ENCODE results near the gene ZBTB3. TPM values are rescaled to one million over a fixed set of nuclear protein-coding genes. Genes with fewer than 3 reads are reported as not detected.
A peak's percentile ranks its signal among the peaks of the same experiment; 100 is the strongest.

The ZBTB3 gene
- polyA plus RNA-seq, 2 of the 4 experiments (the other 2 are of a cell fraction): 2.0 to 3.1 TPM

DNA sequence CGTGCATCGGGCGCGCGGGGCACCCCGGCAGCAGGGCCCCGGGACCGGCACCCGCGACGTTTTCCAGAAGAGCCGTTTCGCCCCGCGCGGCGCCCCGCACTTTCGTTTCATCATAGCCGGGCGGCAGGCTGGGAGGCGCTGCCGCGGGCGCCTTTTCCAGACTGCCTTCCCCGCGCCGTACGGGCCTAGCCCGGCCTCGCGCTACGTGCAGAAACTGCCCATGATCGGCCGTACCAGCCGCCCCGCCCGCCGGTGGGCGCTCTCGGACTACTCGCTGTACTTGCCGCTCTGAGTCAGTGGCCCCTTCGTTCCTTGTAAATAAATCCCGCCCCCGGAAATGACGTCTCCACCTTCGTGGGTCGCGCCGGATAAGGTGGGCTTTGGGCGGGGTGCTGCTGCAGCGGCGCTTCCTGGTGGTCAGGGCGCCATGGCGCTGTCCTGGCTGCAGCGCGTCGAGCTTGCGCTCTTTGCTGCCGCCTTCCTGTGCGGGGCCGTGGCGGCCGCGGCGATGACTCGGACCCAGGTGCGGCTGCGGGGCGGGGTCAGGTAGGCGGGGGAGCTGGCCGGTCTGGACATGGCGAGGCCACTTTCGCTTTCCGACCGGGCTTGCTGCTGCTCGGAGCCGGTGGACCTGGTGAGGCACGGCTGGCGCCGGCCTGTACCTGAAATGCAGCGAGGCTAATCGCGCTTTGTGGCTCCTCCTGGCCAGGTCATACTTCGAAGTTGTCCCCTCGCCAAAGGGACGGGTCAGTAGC is 33.2 kb upstream of the ZBTB3 start, which contains the start of gene TMEM179B (continued):
- TF ChIP-seq CHD2 (IDR thresholded peaks at IDR 0.05; ENCODE audit: low read length, partially characterized antibody) (no peak), GATA3 (IDR thresholded peaks at IDR 0.05; ENCODE audit: borderline replicate concordance) (peak; percentile 53; the same call in 1 of the 2 replicates), EP300 (IDR thresholded peaks at IDR 0.05) (no peak), SREBF2 (IDR thresholded peaks at IDR 0.05) (no peak; the same call in 1 of the 2 replicates), NPAS2 (CRISPR knock-in tag; IDR thresholded peaks at IDR 0.05; ENCODE audit: borderline replicate concordance) (no peak), ZC3H11A (IDR thresholded peaks at IDR 0.05) (no peak), CHD4 (IDR thresholded peaks at IDR 0.05; ENCODE audit: borderline replicate concordance) (no peak), RNF2 (IDR thresholded peaks at IDR 0.05; ENCODE audit: borderline replicate concordance, low read depth) (no peak; the same call in 1 of the 2 replicates), FOSB (CRISPR knock-in tag; IDR thresholded peaks at IDR 0.05) (no peak), SMC3 (IDR thresholded peaks at IDR 0.05) (no peak), EHMT2 (IDR thresholded peaks at IDR 0.05; ENCODE audit: low read depth) (no peak), MYC (IDR thresholded peaks at IDR 0.05; ENCODE audit: borderline replicate concordance, low read length) (peak; percentile 41), RAD21 (conservative IDR thresholded peaks at IDR 0.05 in 1 of 2, IDR thresholded peaks at IDR 0.05 in 1 of 2) (peak; percentile 29 to 38; a peak in 2 of 5 replicates), PHF8 (IDR thresholded peaks at IDR 0.05; ENCODE audit: borderline replicate concordance, low read depth) (peak; percentile 90)
- TF ChIP-seq, protein P1, sequence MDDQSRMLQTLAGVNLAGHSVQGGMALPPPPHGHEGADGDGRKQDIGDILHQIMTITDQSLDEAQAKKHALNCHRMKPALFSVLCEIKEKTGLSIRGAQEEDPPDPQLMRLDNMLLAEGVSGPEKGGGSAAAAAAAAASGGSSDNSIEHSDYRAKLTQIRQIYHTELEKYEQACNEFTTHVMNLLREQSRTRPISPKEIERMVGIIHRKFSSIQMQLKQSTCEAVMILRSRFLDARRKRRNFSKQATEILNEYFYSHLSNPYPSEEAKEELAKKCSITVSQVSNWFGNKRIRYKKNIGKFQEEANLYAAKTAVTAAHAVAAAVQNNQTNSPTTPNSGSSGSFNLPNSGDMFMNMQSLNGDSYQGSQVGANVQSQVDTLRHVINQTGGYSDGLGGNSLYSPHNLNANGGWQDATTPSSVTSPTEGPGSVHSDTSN (IDR thresholded peaks at IDR 0.05): peak; percentile 79
- TF ChIP-seq, protein P2, sequence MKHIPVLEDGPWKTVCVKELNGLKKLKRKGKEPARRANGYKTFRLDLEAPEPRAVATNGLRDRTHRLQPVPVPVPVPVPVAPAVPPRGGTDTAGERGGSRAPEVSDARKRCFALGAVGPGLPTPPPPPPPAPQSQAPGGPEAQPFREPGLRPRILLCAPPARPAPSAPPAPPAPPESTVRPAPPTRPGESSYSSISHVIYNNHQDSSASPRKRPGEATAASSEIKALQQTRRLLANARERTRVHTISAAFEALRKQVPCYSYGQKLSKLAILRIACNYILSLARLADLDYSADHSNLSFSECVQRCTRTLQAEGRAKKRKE (CRISPR knock-in tag; IDR thresholded peaks at IDR 0.05; ENCODE audit: low read depth): no peak
- TF ChIP-seq, protein P3, sequence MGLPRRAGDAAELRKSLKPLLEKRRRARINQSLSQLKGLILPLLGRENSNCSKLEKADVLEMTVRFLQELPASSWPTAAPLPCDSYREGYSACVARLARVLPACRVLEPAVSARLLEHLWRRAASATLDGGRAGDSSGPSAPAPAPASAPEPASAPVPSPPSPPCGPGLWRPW (IDR thresholded peaks at IDR 0.05): no peak
- TF ChIP-seq, protein P4, sequence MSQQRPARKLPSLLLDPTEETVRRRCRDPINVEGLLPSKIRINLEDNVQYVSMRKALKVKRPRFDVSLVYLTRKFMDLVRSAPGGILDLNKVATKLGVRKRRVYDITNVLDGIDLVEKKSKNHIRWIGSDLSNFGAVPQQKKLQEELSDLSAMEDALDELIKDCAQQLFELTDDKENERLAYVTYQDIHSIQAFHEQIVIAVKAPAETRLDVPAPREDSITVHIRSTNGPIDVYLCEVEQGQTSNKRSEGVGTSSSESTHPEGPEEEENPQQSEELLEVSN (IDR thresholded peaks at IDR 0.05; ENCODE audit: borderline replicate concordance, low read depth): peak; percentile 48; the same call in 1 of the 2 replicates
- TF ChIP-seq, protein P5, sequence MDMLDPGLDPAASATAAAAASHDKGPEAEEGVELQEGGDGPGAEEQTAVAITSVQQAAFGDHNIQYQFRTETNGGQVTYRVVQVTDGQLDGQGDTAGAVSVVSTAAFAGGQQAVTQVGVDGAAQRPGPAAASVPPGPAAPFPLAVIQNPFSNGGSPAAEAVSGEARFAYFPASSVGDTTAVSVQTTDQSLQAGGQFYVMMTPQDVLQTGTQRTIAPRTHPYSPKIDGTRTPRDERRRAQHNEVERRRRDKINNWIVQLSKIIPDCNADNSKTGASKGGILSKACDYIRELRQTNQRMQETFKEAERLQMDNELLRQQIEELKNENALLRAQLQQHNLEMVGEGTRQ (IDR thresholded peaks at IDR 0.05): no peak; the same call in 1 of the 2 replicates
- TF ChIP-seq, protein P6, sequence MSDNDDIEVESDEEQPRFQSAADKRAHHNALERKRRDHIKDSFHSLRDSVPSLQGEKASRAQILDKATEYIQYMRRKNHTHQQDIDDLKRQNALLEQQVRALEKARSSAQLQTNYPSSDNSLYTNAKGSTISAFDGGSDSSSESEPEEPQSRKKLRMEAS (IDR thresholded peaks at IDR 0.05): peak; percentile 86

DNA sequence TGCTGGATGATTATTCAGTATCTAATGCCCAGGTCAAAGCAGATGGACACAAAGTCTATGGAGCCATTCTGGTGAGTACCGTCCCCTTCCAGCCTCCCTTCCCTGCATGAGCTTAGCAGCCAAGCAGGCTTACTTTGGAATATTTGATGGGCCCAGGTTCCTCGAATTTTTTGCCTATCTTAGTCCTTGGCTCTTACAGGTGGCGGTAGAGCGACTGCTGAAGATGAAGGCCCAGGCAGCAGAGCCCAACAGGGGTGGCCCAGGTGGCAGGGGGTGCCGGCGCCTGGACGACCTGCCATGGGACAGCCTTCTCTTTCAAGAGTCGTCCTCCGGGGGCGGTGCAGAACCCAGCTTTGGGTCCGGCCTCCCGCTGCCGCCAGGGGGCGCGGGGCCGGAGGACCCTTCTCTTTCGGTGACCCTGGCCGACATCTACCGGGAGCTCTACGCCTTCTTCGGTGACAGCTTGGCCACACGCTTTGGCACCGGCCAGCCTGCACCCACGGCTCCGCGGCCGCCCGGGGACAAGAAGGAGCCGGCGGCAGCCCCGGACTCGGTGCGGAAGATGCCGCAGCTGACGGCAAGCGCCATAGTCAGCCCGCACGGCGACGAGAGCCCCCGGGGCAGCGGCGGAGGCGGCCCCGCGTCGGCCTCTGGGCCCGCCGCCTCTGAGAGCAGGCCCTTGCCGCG is 32.5 kb upstream of the ZBTB3 start:
- ChIA-PET CTCF (interaction anchor here (0.5 to 8.3 kb wide), 53 partner anchors 10 to 402 kb away, joined by 3 to 211 read pairs (median 4); partner anchors contain the start of genes HNRNPUL2, LRRN4CL, NXF1 and POLR2G), POLR2A (interaction anchor here (0.6 to 3.6 kb wide), 16 partner anchors 10 to 288 kb away, joined by 3 to 59 read pairs (median 5); partner anchors contain the start of genes C11orf98, CSKMT, HNRNPUL2 and NXF1)
- peak overlapping the region; percentile 89 to 96 for H3K27ac ChIP-seq
- H3K4me2 ChIP-seq: peak overlapping the region; percentile 77
- FAIRE-seq (no peak), DNase-seq (ENCODE audit: low read depth in 1 of 2, low spot score in 1 of 2) (peak; percentile 86 to 92), ATAC-seq (peak; percentile 76 to 80)
- 8% methylated on average over 9 of the region's 51 CpGs for WGBS (ENCODE audit: missing lambda C conversion rate)
- peak overlapping the region; percentile 78 for H3K4me3 ChIP-seq
- peaks cover 31% of the 10 kb centered on the region for H3K4me1 ChIP-seq
- no peaks in the 10 kb centered on the region for H3K9me3 ChIP-seq
- TF ChIP-seq, protein P6 (IDR thresholded peaks at IDR 0.05): 0 out of 2 replicates have a peak, but pooled peaks have one; percentile 26
- TF ChIP-seq, protein P7, sequence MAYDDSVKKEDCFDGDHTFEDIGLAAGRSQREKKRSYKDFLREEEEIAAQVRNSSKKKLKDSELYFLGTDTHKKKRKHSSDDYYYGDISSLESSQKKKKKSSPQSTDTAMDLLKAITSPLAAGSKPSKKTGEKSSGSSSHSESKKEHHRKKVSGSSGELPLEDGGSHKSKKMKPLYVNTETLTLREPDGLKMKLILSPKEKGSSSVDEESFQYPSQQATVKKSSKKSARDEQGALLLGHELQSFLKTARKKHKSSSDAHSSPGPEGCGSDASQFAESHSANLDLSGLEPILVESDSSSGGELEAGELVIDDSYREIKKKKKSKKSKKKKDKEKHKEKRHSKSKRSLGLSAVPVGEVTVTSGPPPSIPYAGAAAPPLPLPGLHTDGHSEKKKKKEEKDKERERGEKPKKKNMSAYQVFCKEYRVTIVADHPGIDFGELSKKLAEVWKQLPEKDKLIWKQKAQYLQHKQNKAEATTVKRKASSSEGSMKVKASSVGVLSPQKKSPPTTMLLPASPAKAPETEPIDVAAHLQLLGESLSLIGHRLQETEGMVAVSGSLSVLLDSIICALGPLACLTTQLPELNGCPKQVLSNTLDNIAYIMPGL (CRISPR knock-in tag; IDR thresholded peaks at IDR 0.05; ENCODE audit: borderline replicate concordance): peak; percentile 55; the same call in 1 of the 2 replicates
- no peak; the same call in 1 of the 2 replicates for TF ChIP-seq MYC (IDR thresholded peaks at IDR 0.05; ENCODE audit: borderline replicate concordance, low read length)
- peak; percentile 73 for TF ChIP-seq SMC3 (IDR thresholded peaks at IDR 0.05)
- TF ChIP-seq HOXA7 (CRISPR knock-in tag; IDR thresholded peaks at IDR 0.05): no peak
- TF ChIP-seq MAZ (IDR thresholded peaks at IDR 0.05; ENCODE audit: borderline replicate concordance, low read depth, low read length): 0 out of 2 replicates have a peak, but pooled peaks have one; percentile 21
- TF ChIP-seq RAD21 (conservative IDR thresholded peaks at IDR 0.05 in 1 of 2, IDR thresholded peaks at IDR 0.05 in 1 of 2): peak; percentile 45 to 47; a peak in 4 of 5 replicates
- TF ChIP-seq KDM1A (IDR thresholded peaks at IDR 0.05; ENCODE audit: low read depth): no peak
- 0 out of 2 replicates have a peak, but pooled peaks have one; percentile 15 for TF ChIP-seq POLR2A (IDR thresholded peaks at IDR 0.05; ENCODE audit: low read length)
- TF ChIP-seq HOXB5 (CRISPR knock-in tag; IDR thresholded peaks at IDR 0.05): 0 out of 2 replicates have a peak, but pooled peaks have one; percentile 38
